Stimulated activated CD8-positive, alpha-beta memory T cell treated with anti-CD3 and anti-CD28 coated beads, Interleukin-7, amount 100 ng/mL, for 1 hour (primary cell): ENCODE results near the gene GP1BB.
A peak's percentile ranks its signal among the peaks of the same experiment; 100 is the strongest.
"Not testable (repeated sequence)": the region's sequence is repeated elsewhere in the genome, so short reads cannot be mapped to it uniquely, and the experiment has no call there.

Source experiments
- DNase-seq, 2 donors: peaks; one replicate each; pipeline ENCODE4 v3.0.0-alpha.2; 2020; ENCODE audit warnings: low read depth in 2 of 2

GP1BB gene

DNA sequence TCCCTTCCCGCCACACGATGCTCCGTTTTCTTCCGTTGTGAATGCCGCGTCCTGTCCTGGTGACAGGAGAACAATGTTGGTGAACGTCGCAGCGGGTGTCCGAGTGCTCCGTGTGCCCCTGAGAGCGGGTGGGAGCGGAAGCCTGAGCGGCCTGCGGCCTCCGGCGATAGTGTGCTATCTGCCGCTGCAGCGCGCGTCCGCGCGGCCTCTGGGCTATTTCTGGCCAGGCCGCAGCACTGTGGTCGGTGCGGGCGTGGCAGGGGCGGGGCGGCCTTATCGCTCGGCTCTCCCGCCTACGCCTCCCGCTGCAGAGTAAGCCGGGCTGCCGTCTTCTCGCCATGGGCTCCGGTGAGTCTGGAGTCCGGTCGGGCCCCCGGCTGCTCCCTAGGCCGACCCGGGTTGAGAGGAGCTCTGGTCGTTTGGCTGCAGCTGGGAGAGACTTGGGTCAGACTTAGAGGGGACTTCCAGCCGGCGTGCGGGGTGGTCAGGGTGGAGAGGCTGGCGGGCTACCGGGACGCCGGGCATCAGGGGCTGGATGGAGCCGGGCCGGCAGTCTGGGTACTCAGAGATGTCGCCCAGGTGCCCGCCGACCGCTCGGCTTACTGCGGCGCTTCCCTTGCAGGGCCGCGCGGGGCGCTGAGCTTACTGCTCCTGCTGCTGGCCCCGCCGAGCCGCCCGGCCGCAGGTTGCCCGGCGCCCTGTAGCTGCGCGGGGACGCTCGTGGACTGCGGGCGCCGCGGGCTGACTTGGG lies at the start of gene GP1BB:
Gene GP1BB, plus strand, starts transcription at position 308 of the 751 bp plus-strand sequence. Its CDS starts 31 bp downstream, at position 339.
- no peak for DNase-seq

DNA sequence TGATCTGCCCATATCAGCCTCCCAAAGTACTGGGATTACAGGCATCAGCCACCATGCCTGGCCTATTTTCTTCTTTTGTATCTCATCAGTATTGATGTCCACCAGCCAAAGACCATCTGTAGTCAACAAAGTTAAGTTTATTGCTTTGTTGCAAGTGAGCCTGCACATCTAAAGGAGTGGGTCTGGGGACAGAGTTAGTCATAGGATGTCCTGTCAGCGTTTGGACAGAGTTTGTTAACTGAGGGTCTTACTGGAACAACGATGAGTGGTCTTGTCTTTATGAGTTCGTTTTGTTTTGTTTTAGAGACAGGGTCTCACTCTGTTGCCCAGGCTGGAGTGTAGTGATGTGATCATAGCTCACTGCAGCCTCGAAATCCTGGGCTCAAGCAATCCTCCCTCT lies 49.7 kb upstream of the GP1BB start:
- DNase-seq = no peak

DNA sequence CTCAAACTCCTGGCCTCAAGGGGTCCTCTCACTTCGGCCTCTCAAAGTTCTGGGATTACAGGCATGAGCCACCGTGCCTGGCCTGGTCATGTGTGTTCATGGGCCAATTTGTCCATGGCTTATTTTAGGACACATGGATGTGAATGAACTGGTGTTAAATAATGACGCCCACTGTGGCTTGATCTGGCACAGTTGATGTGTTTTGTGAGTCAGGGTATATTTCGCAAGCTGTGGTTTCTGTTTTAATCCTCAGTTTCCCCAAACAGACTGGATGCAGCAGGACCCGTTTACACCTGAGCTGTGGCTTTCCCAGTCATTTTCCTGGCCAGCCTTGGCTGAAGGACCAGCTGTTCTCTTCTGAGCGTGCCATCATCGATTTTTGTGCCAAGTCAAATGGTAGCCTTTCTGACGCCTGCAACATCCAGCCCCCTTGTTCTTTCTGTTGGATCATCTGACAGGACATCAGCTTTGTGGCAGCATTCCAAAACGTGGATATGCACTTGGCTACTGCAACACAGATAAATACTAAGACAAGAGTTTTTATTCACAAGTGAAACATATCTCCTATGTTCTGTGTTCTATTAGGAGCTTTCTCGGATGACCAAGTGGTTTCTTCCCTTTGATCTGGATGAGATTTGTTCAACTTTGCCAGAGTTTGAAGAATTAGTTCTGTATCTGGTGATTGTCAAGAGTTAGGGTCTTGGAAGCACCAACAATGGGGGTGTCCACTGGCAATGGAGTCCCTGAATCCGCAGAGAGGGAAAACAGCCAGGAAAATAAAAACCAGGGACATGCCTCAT lies 49.0 kb upstream of the GP1BB start:
- no peak for DNase-seq

DNA sequence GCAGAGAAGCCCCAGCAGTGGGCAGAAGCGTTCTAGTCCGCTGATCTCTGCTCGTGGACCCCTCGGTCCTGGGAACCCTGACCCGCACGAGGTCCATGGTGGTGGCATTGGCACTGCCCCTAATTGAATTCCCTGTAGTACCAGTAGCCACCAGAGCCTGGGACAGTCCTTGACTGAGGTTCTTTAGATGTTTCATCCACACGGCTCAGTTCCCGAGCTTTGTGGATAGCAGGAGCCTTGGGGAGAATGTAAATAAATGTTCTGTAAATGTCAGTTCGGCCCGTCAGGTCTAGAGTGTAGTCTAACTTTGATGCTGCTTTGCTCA lies 48.4 kb upstream of the GP1BB start:
- no peak for DNase-seq

DNA sequence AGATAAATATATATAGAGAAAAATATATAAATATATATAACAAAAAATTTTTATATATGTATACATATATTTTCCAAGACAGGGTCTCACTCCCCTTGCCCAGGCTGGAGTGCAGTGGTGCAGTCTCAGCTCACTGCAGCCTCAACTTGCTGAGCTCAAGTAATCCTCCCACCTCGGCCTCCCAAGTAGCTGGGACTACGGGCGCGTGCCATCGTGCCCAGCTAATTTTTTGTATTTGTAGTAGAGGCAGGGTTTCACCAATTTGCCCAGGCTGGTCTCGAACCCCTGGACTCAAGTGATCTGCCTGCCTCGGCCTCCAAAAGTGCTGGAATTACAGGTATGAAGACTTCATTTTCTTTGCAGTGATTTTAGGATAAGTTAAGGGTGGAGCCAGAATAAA lies 47.9 kb upstream of the GP1BB start:
- DNase-seq = no peak

DNA sequence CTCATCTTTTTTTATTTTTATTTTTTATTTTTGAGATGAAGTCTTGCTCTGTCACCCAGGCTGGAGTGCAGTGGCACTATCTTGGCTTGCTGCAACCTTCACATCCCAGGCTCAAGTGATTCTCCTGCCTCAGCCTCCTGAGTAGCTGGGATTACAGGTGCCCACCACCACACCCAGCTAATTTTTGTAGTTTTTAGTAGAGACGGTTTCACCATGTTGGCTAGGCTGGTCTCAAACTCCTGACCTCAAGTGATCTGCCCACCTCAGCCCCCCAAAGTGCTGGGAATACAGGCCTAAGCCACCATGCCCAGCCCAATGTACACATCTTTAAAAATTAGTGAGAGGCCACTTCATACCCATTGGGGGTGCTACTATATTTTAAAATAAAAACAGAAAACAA lies 46.9 kb upstream of the GP1BB start:
- not testable (repeated sequence) for DNase-seq

DNA sequence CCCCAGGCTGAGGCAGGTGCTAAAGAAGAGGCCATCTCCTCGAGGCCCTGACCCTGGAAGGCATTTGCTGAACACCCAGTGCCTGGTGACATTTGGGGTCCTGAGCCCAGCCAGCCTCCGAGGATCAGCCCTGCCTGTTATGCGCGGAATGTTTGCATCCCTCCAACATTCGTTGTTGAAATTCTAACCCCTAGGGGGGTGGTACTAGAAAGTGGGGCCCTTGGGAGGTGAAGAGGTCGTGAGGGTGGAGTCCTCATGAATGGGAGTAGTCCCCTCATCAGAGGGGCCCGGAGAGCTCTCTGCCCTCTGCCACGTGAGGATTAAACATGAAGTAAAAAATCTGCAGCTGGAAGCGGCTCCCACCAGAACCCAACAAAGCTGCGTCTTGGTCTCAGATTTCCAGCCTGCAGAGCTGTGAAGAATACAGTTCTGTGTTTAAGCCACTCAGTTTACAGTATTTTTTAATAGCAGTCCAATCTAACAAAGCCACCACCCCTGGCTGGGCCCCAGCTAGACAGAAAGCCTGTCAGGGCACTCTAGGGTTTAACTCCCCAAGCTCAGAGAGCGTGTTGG lies 44.3 kb upstream of the GP1BB start:
- DNase-seq = no peak

DNA sequence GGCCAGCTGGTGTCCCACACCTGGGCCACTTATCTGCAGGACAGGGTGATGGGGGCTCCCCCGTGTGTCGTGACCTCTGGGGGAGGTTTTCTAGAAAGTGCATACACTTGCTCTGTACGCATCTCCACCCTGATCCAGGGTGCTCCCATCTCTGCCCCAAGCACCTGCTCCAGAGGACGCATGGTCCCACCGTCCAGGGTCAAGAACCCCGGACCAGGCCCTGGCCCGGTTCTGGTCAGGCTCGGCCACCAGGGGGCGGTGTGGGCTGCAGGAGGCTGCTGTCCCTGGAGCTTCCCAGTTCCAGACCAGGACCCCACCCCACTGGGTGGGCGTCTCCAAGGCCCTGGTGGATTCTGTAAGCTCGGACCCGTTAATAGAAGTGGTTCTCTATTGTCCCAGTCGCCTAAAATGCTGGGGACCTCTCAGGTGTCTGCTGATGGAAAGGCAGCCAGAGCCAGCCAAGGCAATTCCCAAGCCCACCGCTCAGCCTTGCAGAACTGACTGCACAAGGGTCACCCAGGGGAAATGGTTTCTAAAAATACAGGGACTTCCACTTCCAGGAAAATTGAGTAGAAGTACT lies 43.7 kb upstream of the GP1BB start:
- DNase-seq = peak in 1 of 2 donors; percentile 25

DNA sequence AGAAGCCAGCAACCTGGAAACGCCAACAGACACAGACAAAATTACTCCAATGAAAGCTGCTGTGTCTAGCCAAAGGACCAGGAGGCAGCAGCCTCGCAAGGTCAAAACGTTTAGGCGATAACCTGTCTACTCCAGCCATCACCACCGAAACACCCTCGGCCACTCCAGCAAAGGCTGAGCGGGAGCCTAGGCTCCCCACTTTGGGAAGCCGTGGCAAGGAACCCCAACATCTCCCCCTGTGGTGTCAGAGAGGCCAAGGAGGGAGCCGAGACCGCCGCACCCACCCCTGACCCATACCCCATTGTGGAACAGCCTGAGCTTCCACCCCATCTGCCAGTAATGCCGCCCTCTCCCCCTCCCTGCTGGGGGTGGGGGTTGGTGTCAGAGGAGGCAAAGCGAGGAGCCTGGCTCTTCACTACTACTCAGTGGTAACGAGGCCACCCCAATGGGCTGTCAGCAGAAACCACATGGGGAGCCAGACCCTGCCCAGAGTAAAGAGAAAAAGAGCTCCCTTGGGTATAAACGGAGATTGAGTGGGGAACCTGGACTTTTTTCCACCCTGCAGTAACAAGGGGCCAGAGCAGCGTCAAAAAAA lies 43.0 kb upstream of the GP1BB start:
- DNase-seq = no peak

DNA sequence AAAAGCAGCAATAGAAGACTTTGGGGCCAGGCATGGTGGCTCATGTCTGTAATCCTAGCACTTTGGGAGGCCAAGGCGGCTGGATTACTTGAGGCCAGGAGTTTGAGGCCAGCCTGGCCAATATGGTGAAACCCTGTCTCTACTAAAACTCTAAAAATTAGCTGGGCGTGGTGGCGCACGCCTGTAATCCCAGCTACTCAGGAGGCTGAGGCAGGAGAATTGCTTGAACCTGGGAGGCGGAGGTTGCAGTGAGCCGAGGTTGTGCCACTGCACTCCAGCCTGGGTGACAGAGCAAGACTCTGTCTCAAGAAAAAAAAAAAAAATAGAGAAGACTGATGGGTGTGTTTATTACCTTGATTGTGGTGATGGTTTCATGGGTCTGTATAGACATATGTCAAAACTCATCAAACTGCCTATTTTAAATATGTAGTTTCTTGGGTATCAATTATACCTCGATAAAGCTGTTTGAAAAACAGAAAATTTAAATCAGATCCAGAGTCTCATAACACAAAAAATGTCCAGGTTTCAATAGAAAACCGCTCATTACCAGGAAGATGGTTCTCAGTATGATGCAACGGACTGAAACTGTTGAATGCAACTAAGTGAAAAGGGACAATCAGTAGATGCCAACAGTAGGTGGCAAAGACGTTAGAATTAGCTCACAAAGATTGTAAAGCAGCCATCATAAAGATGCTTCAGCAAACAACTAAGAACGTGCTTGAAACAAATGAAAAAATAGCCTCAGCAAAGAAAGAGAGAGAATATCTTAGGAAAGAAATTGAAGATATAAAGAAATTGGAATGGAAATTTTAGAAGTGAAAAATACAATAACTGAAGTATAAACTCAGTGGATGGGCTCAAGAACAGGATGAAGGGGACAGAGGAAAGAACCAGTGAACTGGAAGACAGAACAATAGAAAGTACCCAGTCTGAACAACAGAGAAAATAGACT lies 42.2 kb upstream of the GP1BB start:
- DNase-seq = no peak

DNA sequence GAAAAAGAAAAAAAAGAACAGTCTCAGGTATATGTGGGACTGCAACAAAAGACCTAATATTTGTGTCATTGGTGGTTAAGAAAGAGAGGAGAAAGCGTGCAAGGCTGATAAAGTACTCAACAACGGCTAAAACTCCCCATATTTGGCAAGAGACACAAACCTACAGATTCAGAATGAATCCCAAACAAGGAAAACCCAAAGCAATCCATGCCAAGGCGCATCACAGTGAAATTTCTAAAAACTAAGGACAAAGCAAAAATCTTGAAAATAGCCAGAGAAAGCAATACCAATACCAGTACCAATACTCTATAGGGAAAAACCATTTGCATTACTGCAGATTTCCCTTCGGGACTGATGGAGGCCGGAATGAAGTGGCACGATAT lies 41.5 kb upstream of the GP1BB start:
- no peak for DNase-seq

DNA sequence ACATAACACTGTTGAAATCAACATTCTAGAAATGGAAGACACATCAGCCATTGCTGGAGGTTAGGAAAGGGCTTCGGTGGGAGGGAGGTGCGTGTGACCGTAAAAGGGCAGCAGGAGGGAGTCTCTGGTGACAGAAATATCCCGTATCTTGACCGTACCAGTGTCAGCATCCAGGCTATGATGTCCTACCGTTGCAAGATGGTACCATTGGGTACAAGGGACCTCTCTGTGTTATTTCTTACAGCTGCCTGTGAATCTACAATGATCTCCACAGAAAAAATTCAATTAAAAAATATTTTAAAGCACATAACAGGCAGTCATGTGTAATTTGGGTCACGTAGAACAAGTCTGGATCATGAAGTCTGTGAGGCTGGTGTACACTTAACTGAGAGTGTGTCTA lies 36.4 kb upstream of the GP1BB start:
- DNase-seq = no peak

DNA sequence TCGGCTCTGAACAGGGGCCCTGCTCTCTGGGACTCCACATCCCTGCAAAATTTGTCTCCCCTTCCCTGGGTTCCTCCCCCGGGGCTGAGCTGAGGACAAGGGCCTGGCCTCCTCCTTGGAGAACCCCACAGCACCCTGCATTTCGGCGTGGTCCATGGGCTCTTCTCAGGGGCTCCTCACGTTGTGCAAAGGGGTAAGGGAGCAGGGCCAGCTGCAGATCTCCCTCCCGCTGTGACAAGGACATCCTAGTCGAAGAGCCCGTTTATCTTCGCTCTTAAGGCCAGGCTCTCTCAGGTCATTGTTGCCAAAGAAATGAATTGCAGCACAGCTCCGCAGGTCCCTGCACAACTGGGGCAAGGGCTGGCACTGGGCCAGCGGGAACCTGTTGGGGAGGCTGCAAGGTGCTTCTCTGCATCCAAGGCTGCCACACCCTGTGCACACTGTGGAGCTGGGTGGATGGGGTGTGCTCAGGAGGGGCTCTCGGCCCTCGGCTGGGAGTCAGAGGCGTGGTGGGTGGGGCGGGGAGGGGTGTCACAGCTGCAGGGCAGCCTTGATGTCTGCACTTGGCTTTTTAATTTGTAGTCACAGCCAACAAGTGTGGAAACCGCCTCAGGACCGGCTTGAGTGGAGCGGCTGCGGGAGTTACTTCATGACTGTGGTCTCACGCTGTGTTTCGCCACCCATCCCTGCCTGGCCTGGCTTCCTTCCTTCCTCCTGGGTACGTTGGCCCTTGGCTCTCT lies 35.6 kb upstream of the GP1BB start:
- no peak for DNase-seq

DNA sequence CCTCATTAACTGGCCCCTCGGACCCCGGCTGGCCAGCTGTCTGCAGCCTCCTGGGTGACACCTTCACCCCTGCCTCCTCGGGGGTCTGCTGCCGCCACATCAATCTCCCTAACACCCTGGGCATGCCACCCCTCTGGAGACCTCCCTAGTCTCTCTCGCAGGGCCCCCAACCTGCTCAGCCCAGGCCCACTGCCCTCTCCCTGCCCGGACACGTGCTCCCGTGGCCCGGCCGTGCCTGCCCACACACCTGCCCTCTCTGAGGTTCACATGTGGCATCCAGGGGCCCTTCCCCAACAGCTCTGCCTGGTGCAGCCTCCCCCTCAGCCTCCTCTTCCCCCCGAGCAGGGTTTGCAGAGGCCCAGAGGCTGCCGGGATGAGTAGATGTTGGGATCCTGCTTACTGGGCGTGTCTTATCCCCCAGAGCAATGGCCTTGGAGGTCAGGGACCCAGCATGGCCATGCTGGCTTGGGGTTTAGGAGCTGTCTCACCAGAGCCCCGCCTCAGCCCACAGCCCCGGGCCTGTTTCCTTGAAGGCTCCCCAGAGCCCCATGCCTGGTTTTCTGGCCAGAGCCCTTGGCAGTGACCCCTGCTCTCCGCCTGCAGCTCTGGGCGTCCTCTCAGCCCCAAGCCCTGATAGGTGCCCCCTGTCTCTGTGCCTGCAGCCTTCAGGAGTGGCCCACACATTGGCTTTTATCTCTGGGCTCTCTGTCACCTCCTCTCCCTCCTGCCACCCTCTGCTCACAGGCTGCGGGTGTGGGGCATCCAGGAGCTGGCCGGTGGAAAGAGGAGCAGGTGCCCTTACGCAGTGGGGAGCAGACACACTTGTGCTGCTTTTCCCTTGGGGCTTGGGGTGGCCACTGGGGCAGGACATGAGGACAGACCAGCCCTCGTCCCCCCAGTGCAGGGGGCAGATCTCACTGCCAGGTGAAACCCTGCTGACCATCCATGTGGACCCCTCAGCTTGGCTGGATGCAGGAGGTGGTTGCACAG lies 34.7 kb upstream of the GP1BB start:
- no peak for DNase-seq

DNA sequence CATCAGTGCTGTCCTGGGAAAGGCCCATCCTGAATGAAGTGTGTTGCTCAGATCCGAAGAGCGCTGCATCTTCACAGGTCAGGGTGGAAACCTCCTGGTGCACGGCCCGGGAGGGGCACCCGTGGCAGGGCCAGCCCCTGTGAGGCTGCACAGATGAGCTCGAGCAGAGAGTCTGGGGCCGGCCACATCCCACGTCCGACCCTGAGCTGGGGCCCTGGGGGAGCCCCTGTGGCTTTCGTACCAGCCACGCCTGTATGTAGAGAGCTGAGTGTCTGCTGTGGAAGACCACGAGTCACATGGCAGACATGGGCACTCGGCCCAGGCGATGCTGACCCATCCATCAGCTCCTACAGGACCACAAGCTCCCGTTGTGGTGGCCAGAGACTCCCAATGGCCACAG lies 33.9 kb upstream of the GP1BB start:
- DNase-seq = no peak

DNA sequence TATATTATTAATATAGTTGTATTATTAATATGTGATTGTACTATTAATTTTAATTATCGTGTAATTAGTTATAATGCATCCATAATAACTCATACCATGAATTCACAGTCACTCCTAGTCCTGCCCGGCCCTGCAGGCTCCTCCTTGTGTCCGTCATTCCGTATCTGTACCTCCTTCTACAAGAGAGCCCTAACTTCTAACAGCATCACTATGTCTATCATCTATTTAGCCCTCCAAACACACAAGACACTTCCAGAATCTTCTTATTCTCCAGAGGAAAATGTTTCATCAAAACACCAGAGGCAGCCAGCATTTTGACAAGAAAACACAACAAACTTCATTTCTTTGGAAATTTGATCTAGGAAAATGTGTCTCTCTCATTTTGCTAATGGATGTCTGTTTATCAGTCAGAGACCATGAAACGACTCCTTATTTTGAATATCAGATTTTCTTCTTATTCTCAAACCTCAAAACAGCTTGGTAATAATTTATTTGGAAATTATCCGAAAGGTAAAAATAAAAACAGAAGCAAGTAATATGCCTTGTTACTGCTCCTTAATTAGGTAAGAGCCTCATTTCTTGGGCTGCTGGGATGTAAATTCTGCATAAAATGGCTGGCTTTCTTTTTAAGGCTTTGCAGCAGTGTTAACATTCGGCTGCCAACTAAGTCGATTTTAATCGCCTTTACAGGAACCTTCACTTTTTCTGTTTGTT lies 32.2 kb upstream of the GP1BB start:
- no peak for DNase-seq

DNA sequence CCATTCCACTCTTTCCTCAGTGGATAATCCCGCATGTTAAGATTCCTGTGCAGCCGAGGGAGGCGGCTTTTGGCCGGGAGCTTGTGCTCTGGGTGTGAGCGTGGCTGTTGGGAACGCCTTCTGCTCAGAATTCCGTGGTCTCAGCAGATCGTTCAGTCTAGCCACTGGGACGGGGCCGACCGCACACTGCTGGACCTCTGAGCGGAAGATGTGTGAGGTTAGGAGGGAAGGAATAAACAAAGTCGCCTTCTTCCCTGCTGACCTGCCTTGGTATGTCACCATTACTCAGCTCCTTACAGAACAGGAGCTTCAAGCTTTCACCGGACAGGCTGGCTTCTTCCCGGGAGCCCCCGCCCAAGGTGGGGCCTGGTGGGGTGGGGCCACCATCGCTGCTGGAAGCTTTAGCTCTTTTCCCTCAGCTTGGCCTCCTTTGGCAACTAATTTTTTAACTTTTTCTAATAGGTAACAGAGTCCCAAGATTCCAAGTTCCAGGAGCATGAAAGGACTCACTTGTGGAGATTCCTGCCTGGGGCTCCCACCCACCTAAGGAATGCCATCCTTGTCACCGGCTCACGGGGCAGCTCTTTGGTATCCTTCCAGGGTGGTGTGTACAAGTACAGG lies 31.5 kb upstream of the GP1BB start:
- DNase-seq = no peak

DNA sequence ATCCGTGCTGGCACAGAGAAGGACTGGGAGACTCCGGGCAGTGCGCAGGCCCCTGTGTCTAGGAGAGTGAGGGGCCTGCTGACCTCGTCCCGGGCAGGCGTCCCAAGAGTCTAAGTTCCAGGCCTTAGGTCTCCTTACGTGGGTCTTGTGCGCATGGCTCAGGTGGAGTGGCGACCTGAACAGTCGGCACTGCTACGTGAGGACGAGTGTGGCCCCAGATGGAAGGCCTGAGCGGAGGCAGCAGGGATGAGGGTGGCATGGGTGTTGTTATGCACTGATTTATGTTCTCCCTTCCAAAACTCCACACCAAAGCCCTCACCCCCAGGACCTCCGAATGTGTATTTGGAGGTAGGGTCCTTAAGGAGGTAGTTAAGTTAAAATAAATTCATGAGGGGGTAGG lies 29.8 kb upstream of the GP1BB start:
- DNase-seq = no peak
